OCI-LY3 (cell line): Measurements from ENCODE around the gene AKIRIN2.
A peak's percentile ranks its signal among the peaks of the same experiment; 100 is the strongest.

ENCODE experiments used
- H2AFZ ChIP-seq: fragments of 200-600, 300-600 bp; shearing (Covaris generic); 2 replicates; pipeline ENCODE4 v1.6.0; 2014; ENCODE audit warnings: antibody characterized with exemption, low read depth, low read length
- H3K27ac ChIP-seq: fragments of 200-600, 300-600 bp; sonication (generic); 2 replicates; pipeline ENCODE4 v1.5.1; 2014; ENCODE audit warnings: mild to moderate bottlenecking, low read length, moderate library complexity, mixed read lengths
- H3K27me3 ChIP-seq: fragments of 200-600, 300-600 bp; sonication (generic); 2 replicates; pipeline ENCODE4 v1.6.1; 2014; ENCODE audit warnings: low read depth, low read length, mixed read lengths
- H3K36me3 ChIP-seq: fragments of 200-600, 300-600 bp; sonication (generic); replicated peaks from 2 replicates; pipeline ENCODE3; 2014; ENCODE audit warnings: low read depth, low read length, mixed read lengths
- H3K4me1 ChIP-seq: fragments of 300-600, 200-600 bp; sonication (generic); 2 replicates; pipeline ENCODE4 v1.6.1; 2014; ENCODE audit warnings: low read length, mixed read lengths
- H3K4me2 ChIP-seq: fragments of 200-600, 300-600 bp; sonication (generic); 2 replicates; pipeline ENCODE4 v1.6.1; 2014; ENCODE audit warnings: low read length, mixed read lengths
- H3K4me3 ChIP-seq: fragments of 300-600, 200-600 bp; sonication (generic); 2 replicates; pipeline ENCODE4 v1.5.1; 2014; ENCODE audit warnings: antibody characterized with exemption, mild to moderate bottlenecking, low read length, moderate library complexity
- H3K79me2 ChIP-seq: fragments of 300-600, 200-600 bp; shearing (Covaris generic); 2 replicates; pipeline ENCODE4 v1.6.1; 2014; ENCODE audit warnings: mild to moderate bottlenecking, low read length, mixed read lengths
- H3K9ac ChIP-seq: fragments of 300-600, 200-600 bp; shearing (Covaris generic); 2 replicates; pipeline ENCODE4 v1.6.0; 2014; ENCODE audit warnings: mild to moderate bottlenecking, low read length, moderate library complexity
- H3K9me3 ChIP-seq: fragments of 200-600, 300-600 bp; shearing (Covaris generic); 2 replicates; pipeline ENCODE4 v1.6.1; 2014; ENCODE audit warnings: low read length, mixed read lengths; ENCODE audit not compliant: insufficient read depth
- H4K20me1 ChIP-seq: fragments of 200-600, 300-600 bp; sonication (generic); 2 replicates; pipeline ENCODE4 v1.6.1; 2016; ENCODE audit warnings: low read length, mixed read lengths; ENCODE audit not compliant: insufficient read depth
- EZH2phosphoT487 ChIP-seq: fragments of 200-600 bp; shearing (Covaris generic); IDR thresholded peaks from 2 replicates; pipeline ENCODE4 v1.6.1; 2018; ENCODE audit warnings: antibody characterized with exemption, mixed run types, low read depth
- TF ChIP-seq, protein P1 (sequence below): fragments of 200-600, 300-600 bp; sonication (generic); IDR thresholded peaks from 2 replicates; pipeline ENCODE4 v1.5.1; 2014; ENCODE audit warnings: antibody characterized with exemption, low read length, low read depth

AKIRIN2 gene

DNA sequence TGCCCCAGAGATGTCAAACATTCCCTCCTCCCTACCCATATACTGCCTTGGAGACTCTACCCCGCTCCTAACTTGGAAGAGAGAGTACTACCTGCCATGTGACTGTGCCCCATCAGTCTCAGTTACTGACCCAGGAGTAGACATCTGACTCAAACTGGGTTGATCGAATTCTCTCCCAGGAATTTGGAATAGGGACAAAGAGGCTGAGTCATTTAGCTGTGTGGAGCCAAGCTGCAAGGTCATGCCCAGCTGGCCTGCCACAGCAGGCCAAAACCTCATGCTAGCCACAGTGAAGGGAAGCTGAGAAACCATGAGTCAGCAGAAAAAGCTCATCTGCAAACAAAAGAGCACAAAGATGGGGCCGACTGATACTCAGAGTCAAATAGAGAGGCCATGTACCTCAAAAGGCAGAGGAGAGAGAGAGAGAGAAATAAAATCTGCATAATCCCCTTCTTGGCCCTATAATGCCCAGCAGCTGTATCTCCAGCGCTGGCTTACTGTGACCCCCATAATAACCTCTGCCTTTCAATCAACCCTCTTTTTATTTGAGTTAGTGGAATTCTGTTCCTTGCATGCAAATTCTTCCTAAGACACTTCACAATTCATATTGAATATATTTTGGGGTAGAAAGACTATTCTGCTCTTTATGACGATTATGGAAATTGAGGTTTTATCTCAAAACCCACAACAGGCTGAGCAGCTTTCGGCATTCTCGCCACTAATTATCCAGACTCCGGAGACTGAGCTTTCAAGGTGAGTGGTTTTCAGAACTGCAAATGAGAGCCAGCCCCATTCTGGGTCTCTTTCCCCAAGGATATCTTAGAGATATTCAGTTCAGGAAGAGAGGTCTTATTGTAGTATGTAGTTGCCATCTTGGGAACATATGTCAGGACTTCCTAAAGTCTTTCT, 21.4 kb upstream of the AKIRIN2 start:
- no peak for TF ChIP-seq EZH2phosphoT487
- TF ChIP-seq, protein P1, sequence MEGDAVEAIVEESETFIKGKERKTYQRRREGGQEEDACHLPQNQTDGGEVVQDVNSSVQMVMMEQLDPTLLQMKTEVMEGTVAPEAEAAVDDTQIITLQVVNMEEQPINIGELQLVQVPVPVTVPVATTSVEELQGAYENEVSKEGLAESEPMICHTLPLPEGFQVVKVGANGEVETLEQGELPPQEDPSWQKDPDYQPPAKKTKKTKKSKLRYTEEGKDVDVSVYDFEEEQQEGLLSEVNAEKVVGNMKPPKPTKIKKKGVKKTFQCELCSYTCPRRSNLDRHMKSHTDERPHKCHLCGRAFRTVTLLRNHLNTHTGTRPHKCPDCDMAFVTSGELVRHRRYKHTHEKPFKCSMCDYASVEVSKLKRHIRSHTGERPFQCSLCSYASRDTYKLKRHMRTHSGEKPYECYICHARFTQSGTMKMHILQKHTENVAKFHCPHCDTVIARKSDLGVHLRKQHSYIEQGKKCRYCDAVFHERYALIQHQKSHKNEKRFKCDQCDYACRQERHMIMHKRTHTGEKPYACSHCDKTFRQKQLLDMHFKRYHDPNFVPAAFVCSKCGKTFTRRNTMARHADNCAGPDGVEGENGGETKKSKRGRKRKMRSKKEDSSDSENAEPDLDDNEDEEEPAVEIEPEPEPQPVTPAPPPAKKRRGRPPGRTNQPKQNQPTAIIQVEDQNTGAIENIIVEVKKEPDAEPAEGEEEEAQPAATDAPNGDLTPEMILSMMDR, result no peak
- Histone ChIP-seq H3K9ac (peak overlapping the region; percentile 19; the same call in 1 of the 2 replicates), H4K20me1 (no peaks in the 10 kb centered on the region), H3K27ac (peak overlapping the region; percentile 38), H3K4me3 (peak overlapping the region; percentile 57), H3K27me3 (no peaks in the 10 kb centered on the region), H3K4me2 (peak overlapping the region; percentile 87), H3K36me3 (no peaks in the 10 kb centered on the region), H3K9me3 (no peaks in the 10 kb centered on the region), H3K4me1 (peaks cover 52% of the 10 kb centered on the region), H2AFZ (0 out of 2 replicates have a peak overlapping the region, but pooled peaks have one; percentile 32), H3K79me2 (no peaks in the 10 kb centered on the region)

DNA sequence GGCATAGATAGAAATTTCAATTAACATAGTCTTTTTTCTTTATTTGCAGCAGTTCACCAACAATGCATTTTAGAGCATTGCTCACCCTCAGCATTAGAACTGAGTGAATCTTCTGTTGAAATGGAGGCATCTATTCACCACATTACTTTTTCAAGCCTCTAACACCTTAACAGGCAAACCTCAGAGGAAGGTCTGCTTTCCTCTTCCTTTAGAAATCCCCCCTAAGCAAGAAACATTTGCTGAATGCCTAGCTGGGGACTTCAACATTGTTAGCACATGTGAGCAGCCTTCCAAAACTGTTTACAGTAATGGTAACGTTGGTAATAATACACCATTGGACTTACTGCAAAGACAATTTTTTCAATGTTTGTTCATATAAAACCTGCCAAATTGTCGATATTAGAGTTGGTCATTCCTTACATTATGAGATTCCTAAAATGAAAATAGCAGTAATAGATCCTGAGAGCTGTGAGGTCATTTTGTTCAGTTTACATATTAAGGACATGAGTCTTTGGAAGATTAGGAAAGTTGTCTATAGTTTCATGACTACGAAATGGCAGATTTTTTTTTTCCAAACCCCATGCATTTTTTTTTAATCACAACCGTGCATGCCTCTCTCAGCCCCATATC, 20.6 kb upstream of the AKIRIN2 start:
- Histone ChIP-seq H3K9me3 (no peaks in the 10 kb centered on the region), H3K4me2 (peak overlapping the region; percentile 87), H3K9ac (peak overlapping the region; percentile 19; the same call in 1 of the 2 replicates), H3K79me2 (no peaks in the 10 kb centered on the region), H3K27ac (peak overlapping the region; percentile 38; the same call in 1 of the 2 replicates), H2AFZ (no peak overlapping the region), H3K36me3 (no peaks in the 10 kb centered on the region), H3K4me1 (peaks cover 47% of the 10 kb centered on the region), H4K20me1 (no peaks in the 10 kb centered on the region), H3K4me3 (no peak overlapping the region), H3K27me3 (no peaks in the 10 kb centered on the region)
- TF ChIP-seq EZH2phosphoT487, result no peak
- TF ChIP-seq, protein P1, result no peak

DNA sequence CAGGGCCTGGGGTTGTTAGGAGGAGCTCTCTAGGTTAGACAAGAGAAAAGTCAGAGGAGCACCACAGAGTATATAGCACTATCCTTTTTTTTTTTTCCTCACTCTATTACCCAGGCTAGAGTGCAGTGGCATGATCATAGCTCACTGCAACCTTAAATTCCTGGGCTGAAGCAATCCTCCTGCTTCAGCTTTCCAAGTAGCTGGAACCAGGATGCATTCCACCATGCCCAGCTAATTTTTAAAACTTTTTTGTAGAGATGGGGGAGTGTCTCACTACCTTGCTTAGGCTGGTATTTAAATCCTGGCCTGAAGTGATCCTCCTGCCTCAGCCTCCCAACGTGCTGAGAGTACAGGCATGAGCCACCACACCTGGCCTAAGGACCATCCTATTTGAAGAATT, 19.3 kb upstream of the AKIRIN2 start:
- Histone ChIP-seq H3K79me2 (no peaks in the 10 kb centered on the region), H3K9me3 (no peaks in the 10 kb centered on the region), H4K20me1 (no peaks in the 10 kb centered on the region), H2AFZ (no peak overlapping the region), H3K4me2 (no peak overlapping the region), H3K27ac (no peak overlapping the region), H3K4me1 (peaks cover 42% of the 10 kb centered on the region), H3K27me3 (no peaks in the 10 kb centered on the region), H3K9ac (no peak overlapping the region), H3K4me3 (no peak overlapping the region), H3K36me3 (no peaks in the 10 kb centered on the region)
- TF ChIP-seq, protein P1, result no peak
- no peak for TF ChIP-seq EZH2phosphoT487
